ENCODE data around the gene CBFA2T3.

- TF ChIP-seq ZBTB26 (tag by site-specific recombination; optimal IDR thresholded peaks at IDR 0.05), result no peak
- TF ChIP-seq ZSCAN23 (tag by site-specific recombination; IDR thresholded peaks at IDR 0.05), result no peak
- TF ChIP-seq GFI1B (tag by site-specific recombination; IDR thresholded peaks at IDR 0.05), result no peak
- TF ChIP-seq CTCF (tag by site-specific recombination; IDR thresholded peaks at IDR 0.05), result no peak
- TF ChIP-seq ZNF521 (tag by site-specific recombination; IDR thresholded peaks at IDR 0.05), result no peak
- TF ChIP-seq ZNF2 (tag by site-specific recombination; IDR thresholded peaks at IDR 0.05), result no peak
These were observed 35.6 kb upstream of the CBFA2T3 start for GRCh38 chr16:89012622-89012995.

Measured in HEK293 (cell line).